ENCODE data around the gene ACTR10. TPM values are rescaled to one million over a fixed set of nuclear protein-coding genes. Genes with fewer than 3 reads are reported as not detected.

ACTR10 gene
- total RNA-seq, 1 donor from 2014 or later: 103 TPM

- TF ChIP-seq CTCF (conservative IDR thresholded peaks at IDR 0.05; ENCODE audit: low read depth, low read length): peak; percentile 97
- peak; percentile 76 for DNase-seq (ENCODE audit: low read depth)
These were observed 33.7 kb upstream of the ACTR10 start for GRCh38 chr14:58166005-58166983.

GRCh38 chr14:58167057-58167456 is 32.9 kb upstream of the ACTR10 start:
- DNase-seq (ENCODE audit: low read depth): no peak
- no peak for TF ChIP-seq CTCF (conservative IDR thresholded peaks at IDR 0.05; ENCODE audit: low read depth, low read length)
- H3K4me3 ChIP-seq (ENCODE audit: low read depth, low read length): no peak overlapping the region

More at GRCh38 chr14:58166005-58166983, 33.7 kb upstream of the ACTR10 start:
- H3K4me3 ChIP-seq (ENCODE audit: low read depth, low read length): no peak overlapping the region

- no peak for TF ChIP-seq CTCF (conservative IDR thresholded peaks at IDR 0.05; ENCODE audit: low read depth, low read length)
- H3K4me3 ChIP-seq (ENCODE audit: low read depth, low read length): no peak overlapping the region
- no peak for DNase-seq (ENCODE audit: low read depth)
These were observed 32.1 kb upstream of the ACTR10 start for GRCh38 chr14:58167891-58168290.

GRCh38 chr14:58171090-58171489 is 28.9 kb upstream of the ACTR10 start:
- no peak for TF ChIP-seq CTCF (conservative IDR thresholded peaks at IDR 0.05; ENCODE audit: low read depth, low read length)
- no peak overlapping the region for H3K4me3 ChIP-seq (ENCODE audit: low read depth, low read length)
- peak; percentile 70 for DNase-seq (ENCODE audit: low read depth)

GRCh38 chr14:58177125-58177524 is 22.8 kb upstream of the ACTR10 start:
- H3K4me3 ChIP-seq (ENCODE audit: low read depth, low read length): no peak overlapping the region
- no peak for DNase-seq (ENCODE audit: low read depth)
- TF ChIP-seq CTCF (conservative IDR thresholded peaks at IDR 0.05; ENCODE audit: low read depth, low read length): no peak

- TF ChIP-seq CTCF (conservative IDR thresholded peaks at IDR 0.05; ENCODE audit: low read depth, low read length): no peak
- no peak overlapping the region for H3K4me3 ChIP-seq (ENCODE audit: low read depth, low read length)
- no peak for DNase-seq (ENCODE audit: low read depth)
These were observed 10.8 kb upstream of the ACTR10 start for GRCh38 chr14:58189176-58189575.
